Mesodermal cell (in vitro differentiated cells): ENCODE data around the gene S100A1. TPM values are rescaled to one million over a fixed set of nuclear protein-coding genes. Genes with fewer than 3 reads are reported as not detected.
"Not testable (repeated sequence)": the region's sequence is repeated elsewhere in the genome, so short reads cannot be mapped to it uniquely, and the experiment has no call there.

Experiments
- H3K27ac ChIP-seq: 2 replicates; pipeline ENCODE4 v1.7.0; 2013; ENCODE audit warnings: mild to moderate bottlenecking, low read depth, low read length, moderate library complexity; ENCODE audit not compliant: severe bottlenecking
- H3K36me3 ChIP-seq: 2 replicates; pipeline ENCODE4 v1.7.1; 2013; ENCODE audit warnings: mild to moderate bottlenecking, low read length, moderate library complexity; ENCODE audit not compliant: control insufficient read depth, insufficient read depth
- H3K4me1 ChIP-seq: one replicate; pipeline ENCODE4 v1.7.1; 2013; ENCODE audit warnings: mild to moderate bottlenecking, low read length; ENCODE audit not compliant: insufficient read depth, control insufficient read depth, poor library complexity, severe bottlenecking
- H3K4me3 ChIP-seq: 2 replicates; pipeline ENCODE4 v1.7.0; 2013; ENCODE audit warnings: low read length, control low read depth, mild to moderate bottlenecking; ENCODE audit not compliant: insufficient read depth, poor library complexity, severe bottlenecking; ENCODE audit errors: extremely low read depth
- H3K9me3 ChIP-seq: 2 replicates; pipeline ENCODE4 v1.7.1; 2013; ENCODE audit warnings: mild to moderate bottlenecking, low read length, moderate library complexity; ENCODE audit not compliant: control insufficient read depth
- WGBS, 2 experiments: methylation state at CpG; one replicate each; pipeline ENCODE4 v1.1.5; 2013; ENCODE audit warnings: missing lambda C conversion rate in 2 of 2; ENCODE audit not compliant: insufficient coverage in 2 of 2; 5-methylcytosine and 5-hydroxymethylcytosine counted together
- polyA plus RNA-seq, 2 experiments: library from polyadenylated mRNA; stranded (reverse); fragments of 50-300 nt; gene quantifications; one replicate each; pipeline ENCODE4 v1.2.3, GENCODE V29; 2013

The S100A1 gene
- 2.0 TPM for polyA plus RNA-seq (2013, experiment 1 of 2)
- polyA plus RNA-seq (2013, experiment 2 of 2) = 0.91 TPM

- peaks cover 32% of the 10 kb centered on the region for H3K36me3 ChIP-seq
- peak within 1 kb of the TSS; percentile 97 for H3K27ac ChIP-seq
- H3K4me3 ChIP-seq = peak within 1 kb of the TSS; percentile 53
- H3K4me1 ChIP-seq = peaks cover 41% of the 10 kb centered on the region
- WGBS, 2 experiments = 93 to 100% methylated on average over 2 to 6 of the region's 10 CpGs
- no peaks in the 10 kb centered on the region for H3K9me3 ChIP-seq
These were observed at the start of gene S100A1 for GRCh38 chr1:153627715-153628626. Gene S100A1, plus strand, starts transcription at chr1:153628434. Its CDS starts 2,088 bp downstream, at chr1:153630522.

GRCh38 chr1:153578490-153578889 lies 49.7 kb upstream of the S100A1 start:
- Histone ChIP-seq H3K9me3 (no peaks in the 10 kb centered on the region), H3K4me1 (peaks cover 21% of the 10 kb centered on the region), H3K36me3 (no peaks in the 10 kb centered on the region), H3K4me3 (no peak overlapping the region), H3K27ac (peak overlapping the region; percentile 90)

DNA sequence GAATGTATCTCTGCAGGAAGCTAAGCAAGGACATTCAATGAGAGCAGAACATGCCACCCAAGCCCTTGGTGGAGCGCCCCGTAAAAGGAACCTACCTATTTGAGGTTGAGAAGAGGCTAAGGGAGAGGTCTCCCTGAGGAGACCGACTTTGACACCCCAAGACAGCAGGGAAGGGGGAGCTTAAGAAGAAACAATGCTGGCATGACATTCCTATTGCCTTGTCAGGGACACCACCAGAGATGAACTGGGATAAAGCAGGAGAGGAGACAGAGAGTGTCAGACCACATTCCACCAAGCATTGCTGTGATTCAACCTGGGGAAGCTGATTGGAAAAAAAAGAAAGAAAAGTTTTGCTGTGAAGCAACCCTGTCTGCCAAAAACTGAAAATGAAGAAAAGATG lies 49.3 kb upstream of the S100A1 start:
- H3K4me1 ChIP-seq = peaks cover 21% of the 10 kb centered on the region
- H3K36me3 ChIP-seq = no peaks in the 10 kb centered on the region
- no peaks in the 10 kb centered on the region for H3K9me3 ChIP-seq
- peak overlapping the region; percentile 90 for H3K27ac ChIP-seq
- no peak overlapping the region for H3K4me3 ChIP-seq
- WGBS, 2 experiments = 75 to 82% methylated on average over 3 of the region's 3 CpGs

GRCh38 chr1:153582836-153583235 lies 45.4 kb upstream of the S100A1 start:
- WGBS, 2 experiments = 97% methylated on average over 27 of the region's 34 CpGs; no CpG with 5 or more reads in 1 of the 2 experiments

GRCh38 chr1:153583514-153583913 lies 44.7 kb upstream of the S100A1 start:
- not testable (repeated sequence) for H3K4me3 ChIP-seq, H3K27ac ChIP-seq, H3K36me3 ChIP-seq, H3K9me3 ChIP-seq
- WGBS, 2 experiments = no CpG with 5 or more reads among the region's 3 CpGs
- H3K4me1 ChIP-seq = peaks cover 12% of the 10 kb centered on the region

More at GRCh38 chr1:153582836-153583235, 45.4 kb upstream of the S100A1 start:
- not testable (repeated sequence) for H3K27ac ChIP-seq, H3K9me3 ChIP-seq, H3K4me3 ChIP-seq, H3K36me3 ChIP-seq
- peaks cover 19% of the 10 kb centered on the region for H3K4me1 ChIP-seq

DNA sequence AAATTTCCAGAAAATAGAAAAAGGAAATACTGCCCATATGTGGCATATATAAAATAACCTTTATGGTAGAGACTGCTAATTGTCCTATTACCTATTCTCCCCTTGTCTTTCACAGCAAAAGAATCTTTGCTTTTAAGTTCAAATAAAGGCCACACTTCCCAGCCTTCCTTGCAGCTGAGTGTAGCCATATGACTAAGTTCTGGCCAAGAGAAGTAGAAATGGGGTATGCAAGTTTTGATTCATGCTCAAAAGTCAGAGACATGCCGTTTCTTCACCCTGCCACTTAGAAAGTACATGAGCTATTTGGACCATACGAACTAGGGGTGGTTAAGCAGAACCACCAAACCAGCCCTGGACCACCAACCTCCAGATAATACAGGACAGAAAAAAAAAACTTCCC lies 44.3 kb upstream of the S100A1 start:
- 83 to 92% methylated on average over 2 of the region's 2 CpGs for WGBS, 2 experiments
- Histone ChIP-seq H3K36me3 (no peaks in the 10 kb centered on the region), H3K4me3 (no peak overlapping the region), H3K9me3 (no peaks in the 10 kb centered on the region), H3K4me1 (peaks cover 8% of the 10 kb centered on the region), H3K27ac (no peak overlapping the region)

DNA sequence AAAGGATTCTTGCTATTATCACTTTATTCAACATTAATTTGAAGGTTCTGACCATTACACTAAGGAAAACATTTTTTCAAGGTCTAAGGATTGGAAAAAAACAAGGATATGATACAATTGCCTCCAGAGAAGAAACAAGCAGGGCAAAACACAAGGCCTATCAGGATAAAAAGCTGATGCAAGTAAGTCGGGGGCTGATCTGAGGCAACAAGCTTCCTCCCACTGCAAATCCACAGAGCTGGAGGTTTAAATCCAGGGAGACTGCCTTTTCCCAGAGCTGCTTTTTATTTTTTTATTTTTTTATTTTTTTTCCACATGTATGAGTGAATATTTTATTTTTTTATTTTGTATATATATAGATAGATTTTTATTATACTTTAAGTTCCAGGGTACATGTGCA lies 43.2 kb upstream of the S100A1 start:
- no peak overlapping the region for H3K4me3 ChIP-seq
- 88 to 100% methylated on average over 1 of the region's 1 CpG for WGBS, 2 experiments
- H3K27ac ChIP-seq = no peak overlapping the region
- H3K4me1 ChIP-seq = peaks cover 3% of the 10 kb centered on the region
- no peaks in the 10 kb centered on the region for H3K36me3 ChIP-seq
- H3K9me3 ChIP-seq = no peaks in the 10 kb centered on the region

GRCh38 chr1:153586347-153586746 lies 41.9 kb upstream of the S100A1 start:
- WGBS, 2 experiments = no CpG with 5 or more reads among the region's 1 CpG
- Histone ChIP-seq H3K36me3 (no peaks in the 10 kb centered on the region), H3K27ac (no peak overlapping the region), H3K4me1 (peaks cover 3% of the 10 kb centered on the region), H3K9me3 (no peaks in the 10 kb centered on the region), H3K4me3 (no peak overlapping the region)

DNA sequence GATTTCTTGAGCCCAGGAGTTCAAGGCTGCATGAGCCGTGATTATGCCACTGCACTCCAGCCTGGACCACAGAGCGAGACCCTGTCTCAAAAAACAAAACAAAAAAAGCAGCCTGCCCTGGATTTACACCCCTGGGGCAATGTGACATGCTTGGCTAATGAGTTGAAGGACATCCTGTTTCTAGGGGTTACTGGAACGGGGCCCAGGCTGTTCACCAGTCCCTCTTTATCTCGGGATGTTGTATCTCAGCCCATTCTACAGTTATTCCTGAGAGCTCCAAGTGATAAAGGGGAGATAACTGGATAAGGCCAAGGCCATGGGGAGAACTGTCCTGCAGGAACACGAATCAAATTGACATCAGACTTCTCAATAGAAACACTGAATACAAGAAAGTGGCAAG lies 40.9 kb upstream of the S100A1 start:
- Histone ChIP-seq H3K36me3 (no peaks in the 10 kb centered on the region), H3K9me3 (no peaks in the 10 kb centered on the region), H3K4me3 (no peak overlapping the region), H3K4me1 (peaks cover 3% of the 10 kb centered on the region), H3K27ac (no peak overlapping the region)
- WGBS, 2 experiments = 87% methylated on average over 3 to 4 of the region's 5 CpGs

DNA sequence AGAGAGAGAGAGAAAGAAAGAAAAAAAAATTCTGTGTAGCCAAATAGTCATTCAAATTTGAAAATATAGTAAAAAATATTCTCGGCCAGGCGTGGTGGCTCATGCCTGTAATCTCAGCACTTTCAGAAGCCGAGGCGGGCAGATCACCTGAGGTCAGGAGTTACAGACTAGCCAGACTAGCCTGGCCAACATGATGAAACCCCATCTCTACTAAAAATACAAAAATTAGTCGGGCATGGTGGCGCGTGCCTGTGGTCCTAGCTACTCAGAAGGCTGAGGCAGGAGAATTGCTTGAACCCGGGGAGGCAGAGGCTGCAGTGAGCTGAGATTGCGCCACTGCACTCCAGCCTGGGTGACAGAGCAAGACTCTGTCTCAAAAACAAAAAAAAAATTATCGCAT lies 40.2 kb upstream of the S100A1 start:
- not testable (repeated sequence) for H3K36me3 ChIP-seq, H3K27ac ChIP-seq, H3K4me3 ChIP-seq, H3K4me1 ChIP-seq, H3K9me3 ChIP-seq
- WGBS, 2 experiments = 87 to 96% methylated on average over 7 of the region's 10 CpGs

DNA sequence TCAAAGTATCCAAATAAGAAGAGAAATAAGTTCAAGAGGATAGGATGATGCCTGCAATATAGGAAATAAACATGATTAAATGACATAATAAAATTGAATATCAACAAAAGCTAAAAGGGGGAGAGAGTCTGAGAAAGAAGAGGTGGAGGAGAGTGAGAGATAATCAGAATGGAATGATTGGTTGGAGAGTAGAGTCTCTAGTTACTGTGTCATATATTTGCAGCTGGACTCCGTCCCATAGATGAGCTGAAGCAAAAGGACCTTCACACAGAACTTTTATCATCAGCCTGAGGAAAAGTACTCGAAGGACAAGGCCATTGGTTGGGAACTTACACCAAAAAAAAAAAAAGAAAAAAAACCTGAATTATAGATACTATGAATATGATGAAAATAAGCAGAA lies 39.8 kb upstream of the S100A1 start:
- no CpG with 5 or more reads among the region's 2 CpGs for WGBS, 2 experiments
- H3K36me3 ChIP-seq = no peaks in the 10 kb centered on the region
- no peak overlapping the region for H3K4me3 ChIP-seq
- peaks cover 3% of the 10 kb centered on the region for H3K4me1 ChIP-seq
- no peaks in the 10 kb centered on the region for H3K9me3 ChIP-seq
- no peak overlapping the region for H3K27ac ChIP-seq
